ENCODE results near the gene PAQR6. TPM values are rescaled to one million over a fixed set of nuclear protein-coding genes. Genes with fewer than 3 reads are reported as not detected.

Gene PAQR6
- total RNA-seq, 4 donors from 2014 or later, result 0.88 to 3.4 (median 2.0) TPM

- H3K27ac ChIP-seq, result peak overlapping the region; percentile 95 to 98 (median 96)
- H3K9me3 ChIP-seq, result no peaks in the 10 kb centered on the region
- no peaks in the 10 kb centered on the region for H3K27me3 ChIP-seq
- 55 to 71% methylated on average over 15 to 16 of the region's 16 CpGs for WGBS, 2 donors
- H3K36me3 ChIP-seq, result peaks cover 0 to 49% (median 4%) of the 10 kb centered on the region in 3 donors
- H3K4me1 ChIP-seq, result peaks cover 19 to 59% (median 29%) of the 10 kb centered on the region in 3 donors
- no peak for DNase-seq
- H3K4me3 ChIP-seq, result peak overlapping the region; percentile 63 to 76 (median 70)
- TF ChIP-seq CTCF (IDR thresholded peaks at IDR 0.05) (no peak), POLR2A (IDR thresholded peaks at IDR 0.05) (no peak)
- intact Hi-C loops (cut with DNase I), result no loop called here
Measured at GRCh38 chr1:156214024-156214748, 33.7 kb downstream of the PAQR6 start.

- intact Hi-C loops (cut with DNase I), result no loop called here
- WGBS, 2 donors, result 8 to 14% methylated on average over 9 of the region's 11 CpGs
- TF ChIP-seq POLR2A (IDR thresholded peaks at IDR 0.05), result no peak
- TF ChIP-seq CTCF (IDR thresholded peaks at IDR 0.05), result no peak
- Histone ChIP-seq H3K9me3 (no peaks in the 10 kb centered on the region), H3K36me3 (peaks cover 0 to 52% (median 4%) of the 10 kb centered on the region in 3 donors), H3K4me3 (peak overlapping the region; percentile 63 to 76 (median 70)), H3K4me1 (peaks cover 19 to 53% (median 29%) of the 10 kb centered on the region in 3 donors), H3K27me3 (no peaks in the 10 kb centered on the region), H3K27ac (peak overlapping the region; percentile 95 to 98 (median 96))
- no peak for DNase-seq
Measured at GRCh38 chr1:156213644-156213966, 34.3 kb downstream of the PAQR6 start.

GRCh38 chr1:156212833-156213643 lies 34.8 kb downstream of the PAQR6 start, which contains the start of gene PMF1:
TSS of gene PMF1 (plus strand) at chr1:156213007. CDS start at chr1:156213016, 9 bp downstream.
- Histone ChIP-seq H3K4me1 (peaks cover 14 to 47% (median 24%) of the 10 kb centered on the region in 3 donors), H3K9me3 (no peaks in the 10 kb centered on the region), H3K4me3 (peak within 1 kb of the TSS; percentile 63 to 76 (median 70)), H3K36me3 (peaks cover under 1 to 55% (median 8%) of the 10 kb centered on the region in 3 donors), H3K27ac (peak within 1 kb of the TSS; percentile 95 to 98 (median 96)), H3K27me3 (no peaks in the 10 kb centered on the region)
- 0% methylated on average over 31 of the region's 61 CpGs for WGBS, 2 donors
- intact Hi-C loops (cut with DNase I), result no loop called here
- TF ChIP-seq CTCF (IDR thresholded peaks at IDR 0.05) (peak in 2 of 6 experiments; percentile 8 to 19), POLR2A (IDR thresholded peaks at IDR 0.05) (peak in 2 of 4 donors; percentile 39 to 67)
- DNase-seq, result peak; percentile 79

GRCh38 chr1:156212130-156212529 lies 35.7 kb downstream of the PAQR6 start:
- TF ChIP-seq CTCF (IDR thresholded peaks at IDR 0.05) (no peak), POLR2A (IDR thresholded peaks at IDR 0.05) (no peak)
- H3K4me3 ChIP-seq, result peak overlapping the region; percentile 63 to 76 (median 70)
- H3K36me3 ChIP-seq, result peaks cover 4 to 64% (median 15%) of the 10 kb centered on the region in 3 donors
- no peaks in the 10 kb centered on the region for H3K27me3 ChIP-seq
- intact Hi-C loops (cut with DNase I), result no loop called here
- H3K27ac ChIP-seq, result peak overlapping the region; percentile 95 to 98 (median 96)
- no peak for DNase-seq
- no peaks in the 10 kb centered on the region for H3K9me3 ChIP-seq
- 72 to 74% methylated on average over 9 of the region's 9 CpGs for WGBS, 2 donors
- H3K4me1 ChIP-seq, result peaks cover 10 to 38% (median 16%) of the 10 kb centered on the region in 3 donors

- TF ChIP-seq POLR2A (IDR thresholded peaks at IDR 0.05) (no peak), CTCF (IDR thresholded peaks at IDR 0.05) (no peak)
- Histone ChIP-seq H3K36me3 (peaks cover 4 to 69% (median 16%) of the 10 kb centered on the region in 3 donors), H3K27me3 (no peaks in the 10 kb centered on the region), H3K9me3 (no peaks in the 10 kb centered on the region), H3K4me3 (no peak overlapping the region), H3K27ac (no peak overlapping the region), H3K4me1 (peaks cover 10 to 36% (median 16%) of the 10 kb centered on the region in 3 donors)
- intact Hi-C loops (cut with DNase I), result no loop called here
- no peak for DNase-seq
- WGBS, 2 donors, result 100% methylated on average over 2 of the region's 3 CpGs
Measured at GRCh38 chr1:156211243-156211642, 36.6 kb downstream of the PAQR6 start.
